Neuronal stem cell (in vitro differentiated cells): ENCODE data around the gene CFAP92.

Experiments used
- DNase-seq: peaks from one replicate; pipeline ENCODE4 v3.0.0-alpha.2; 2013; ENCODE audit warnings: low spot score
- H2AFZ ChIP-seq: one replicate; pipeline ENCODE4 v1.6.1; 2013; ENCODE audit warnings: mild to moderate bottlenecking, low read length, inconsistent platforms
- H2AK5ac ChIP-seq: 2 replicates; pipeline ENCODE4 v1.6.1; 2013; ENCODE audit warnings: low read depth, mild to moderate bottlenecking, inconsistent platforms, low read length, moderate library complexity, mixed read lengths
- H2BK120ac ChIP-seq: 2 replicates; pipeline ENCODE4 v1.6.1; 2013; ENCODE audit warnings: low read depth, mild to moderate bottlenecking, inconsistent platforms, low read length, moderate library complexity, mixed read lengths
- H2BK12ac ChIP-seq: one replicate; pipeline ENCODE4 v1.6.1; 2013; ENCODE audit warnings: low read length, inconsistent platforms
- H2BK15ac ChIP-seq: 2 replicates; pipeline ENCODE4 v1.6.1; 2013; ENCODE audit warnings: mild to moderate bottlenecking, low read length, inconsistent platforms, mixed read lengths
- H2BK5ac ChIP-seq: one replicate; pipeline ENCODE4 v1.6.1; 2013; ENCODE audit warnings: inconsistent platforms, mild to moderate bottlenecking, low read length, moderate library complexity
- H3K14ac ChIP-seq: one replicate; pipeline ENCODE4 v1.6.1; 2013; ENCODE audit warnings: low read length, inconsistent platforms
- H3K18ac ChIP-seq: 2 replicates; pipeline ENCODE4 v1.6.1; 2013; ENCODE audit warnings: low read length, inconsistent platforms
- H3K23ac ChIP-seq: 2 replicates; pipeline ENCODE4 v1.6.1; 2013; ENCODE audit warnings: low read depth, mild to moderate bottlenecking, mixed read lengths, low read length, inconsistent platforms; ENCODE audit not compliant: poor library complexity
- H3K27ac ChIP-seq: replicated peaks from 3 replicates; pipeline ENCODE4 v1.5.1; 2013; ENCODE audit warnings: low read length, inconsistent platforms
- H3K27me3 ChIP-seq, 3 experiments: 2 replicates each; pipeline ENCODE4 v1.6.1; 2013; ENCODE audit warnings: low read length in 3 of 3, mild to moderate bottlenecking in 2 of 3, inconsistent platforms in 1 of 3, low read depth in 1 of 3, mixed read lengths in 1 of 3, moderate library complexity in 1 of 3; ENCODE audit not compliant: control insufficient read depth in 3 of 3, insufficient read depth in 3 of 3
- H3K36me3 ChIP-seq, 2 donors: replicated peaks in 1 of 2; 2 replicates each; pipeline ENCODE4 v1.6.1; 2013; ENCODE audit warnings: low read length in 2 of 2; ENCODE audit not compliant: control insufficient read depth in 2 of 2, insufficient read depth in 2 of 2
- H3K4ac ChIP-seq: 2 replicates; pipeline ENCODE4 v1.6.1; 2013; ENCODE audit warnings: inconsistent platforms, mild to moderate bottlenecking, low read length, moderate library complexity
- H3K4me1 ChIP-seq, 2 donors: 1 replicate in 1 of 2; 2 replicates in 1 of 2; pipeline ENCODE4 v1.6.1; 2013; ENCODE audit warnings: low read length in 2 of 2, low read depth in 1 of 2; ENCODE audit not compliant: control insufficient read depth in 2 of 2, insufficient read depth in 1 of 2
- H3K4me2 ChIP-seq: one replicate; pipeline ENCODE4 v1.6.1; 2013; ENCODE audit warnings: mild to moderate bottlenecking, low read length, inconsistent platforms; ENCODE audit not compliant: insufficient read depth, poor library complexity, severe bottlenecking
- H3K4me3 ChIP-seq, 2 donors: 2 replicates each; pipeline ENCODE4 v1.5.1; 2013; ENCODE audit warnings: low read length in 2 of 2, mild to moderate bottlenecking in 2 of 2, inconsistent platforms in 1 of 2, moderate library complexity in 1 of 2
- H3K79me1 ChIP-seq: one replicate; pipeline ENCODE4 v1.6.1; 2013; ENCODE audit warnings: low read depth, mild to moderate bottlenecking, inconsistent platforms, low read length, moderate library complexity
- H3K9ac ChIP-seq: one replicate; pipeline ENCODE4 v1.6.1; 2013; ENCODE audit warnings: mild to moderate bottlenecking, low read depth, low read length, inconsistent platforms; ENCODE audit not compliant: poor library complexity
- H3K9me3 ChIP-seq, 2 donors: replicated peaks in 1 of 2; 2 replicates each; pipeline versions ENCODE3 to v1.6.1; 2013; ENCODE audit warnings: low read length in 2 of 2, mild to moderate bottlenecking in 2 of 2, inconsistent platforms in 1 of 2, low read depth in 1 of 2, mixed read lengths in 1 of 2, moderate library complexity in 1 of 2; ENCODE audit not compliant: control insufficient read depth in 2 of 2, insufficient read depth in 1 of 2
- H4K8ac ChIP-seq: one replicate; pipeline ENCODE4 v1.6.1; 2013; ENCODE audit warnings: low read depth, mild to moderate bottlenecking, inconsistent platforms, low read length, moderate library complexity
- H4K91ac ChIP-seq: one replicate; pipeline ENCODE4 v1.6.1; 2013; ENCODE audit warnings: low read length, low read depth, mild to moderate bottlenecking, inconsistent platforms; ENCODE audit not compliant: poor library complexity
- WGBS, 2 donors: extraction: QIAGEN DNeasy Blood & Tissue Kit; methylation state at CpG; one replicate each; pipeline ENCODE4 v1.1.7; 2013; ENCODE audit warnings: missing lambda C conversion rate in 2 of 2, mixed read lengths in 1 of 2; ENCODE audit not compliant: insufficient read length in 2 of 2, insufficient replicate concordance in 1 of 2; ENCODE audit errors: extremely low coverage in 2 of 2; 5-methylcytosine and 5-hydroxymethylcytosine counted together

Gene CFAP92

GRCh38 chr3:129025691-129026435 is 32.0 kb upstream of the CFAP92 start:
- H3K14ac ChIP-seq: no peak overlapping the region
- H3K27ac ChIP-seq: no peak overlapping the region
- H3K4me3 ChIP-seq: no peak overlapping the region
- peaks cover 0 to 2% of the 10 kb centered on the region in 2 donors for H3K4me1 ChIP-seq
- no peak overlapping the region for H3K4me2 ChIP-seq
- H3K79me1 ChIP-seq: no peaks in the 10 kb centered on the region
- H3K9me3 ChIP-seq: peaks cover 0 to 7% of the 10 kb centered on the region in 2 donors
- no peak overlapping the region for H3K4ac ChIP-seq
- H2BK120ac ChIP-seq: peak overlapping the region; percentile 69
- no peak for DNase-seq
- no CpG with 5 or more reads among the region's 8 CpGs for WGBS, 2 donors
- no peak overlapping the region for H3K23ac ChIP-seq
- peaks cover 0 to 50% of the 10 kb centered on the region in 2 donors for H3K36me3 ChIP-seq
- H2AFZ ChIP-seq: no peak overlapping the region
- no peak overlapping the region for H2BK15ac ChIP-seq
- H3K27me3 ChIP-seq: no peaks in the 10 kb centered on the region
- no peak overlapping the region for H4K91ac ChIP-seq
- no peak overlapping the region for H4K8ac ChIP-seq
- no peak overlapping the region for H2BK12ac ChIP-seq
- peak overlapping the region; percentile 12 for H3K18ac ChIP-seq
- H2AK5ac ChIP-seq: no peak overlapping the region
- H3K9ac ChIP-seq: no peak overlapping the region
- no peak overlapping the region for H2BK5ac ChIP-seq

DNA sequence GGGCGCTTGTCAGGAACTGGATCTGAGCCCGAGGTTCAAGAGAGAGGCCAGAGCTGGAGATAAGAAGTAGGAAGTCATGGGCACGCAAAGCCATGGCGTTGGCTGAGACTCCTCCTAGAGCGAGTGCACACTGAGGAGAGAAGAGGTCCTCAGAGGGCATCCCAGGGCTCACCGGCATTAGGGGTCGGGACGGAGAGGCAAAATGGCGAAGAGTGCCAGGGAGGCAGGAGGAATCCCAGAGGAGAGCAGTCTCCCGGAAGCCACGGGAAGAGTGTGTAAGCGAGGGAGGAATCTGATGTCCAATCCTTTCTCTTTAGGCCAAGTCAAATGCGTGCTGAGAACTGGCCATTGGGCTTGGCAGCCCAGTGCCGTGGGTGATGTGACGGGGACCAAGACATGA is 31.2 kb upstream of the CFAP92 start:
- Histone ChIP-seq H3K4me1 (peaks cover 0 to 2% of the 10 kb centered on the region in 2 donors), H2BK5ac (no peak overlapping the region), H3K36me3 (peaks cover 0 to 43% of the 10 kb centered on the region in 2 donors), H3K9me3 (peaks cover 0 to 7% of the 10 kb centered on the region in 2 donors), H3K27ac (no peak overlapping the region), H3K4me3 (no peak overlapping the region), H2BK120ac (peak overlapping the region; percentile 69), H4K91ac (no peak overlapping the region), H2BK15ac (no peak overlapping the region), H3K27me3 (no peaks in the 10 kb centered on the region), H3K4me2 (no peak overlapping the region), H3K4ac (no peak overlapping the region), H2AK5ac (no peak overlapping the region), H3K79me1 (no peaks in the 10 kb centered on the region), H4K8ac (no peak overlapping the region), H3K14ac (no peak overlapping the region), H3K23ac (no peak overlapping the region), H3K18ac (no peak overlapping the region), H2AFZ (no peak overlapping the region), H3K9ac (no peak overlapping the region), H2BK12ac (no peak overlapping the region)
- WGBS, 2 donors: no CpG with 5 or more reads among the region's 15 CpGs
- DNase-seq: no peak

GRCh38 chr3:129023909-129024308 is 30.0 kb upstream of the CFAP92 start:
- no peaks in the 10 kb centered on the region for H3K79me1 ChIP-seq
- H3K4me3 ChIP-seq: no peak overlapping the region
- no CpG with 5 or more reads among the region's 2 CpGs for WGBS, 2 donors
- H3K23ac ChIP-seq: no peak overlapping the region
- no peak overlapping the region for H2BK15ac ChIP-seq
- no peak overlapping the region for H3K4me2 ChIP-seq
- no peaks in the 10 kb centered on the region for H3K27me3 ChIP-seq
- no peak overlapping the region for H3K9ac ChIP-seq
- no peak overlapping the region for H2AFZ ChIP-seq
- no peak overlapping the region for H4K91ac ChIP-seq
- H3K4me1 ChIP-seq: peaks cover 0 to 2% of the 10 kb centered on the region in 2 donors
- no peak overlapping the region for H3K14ac ChIP-seq
- H3K27ac ChIP-seq: no peak overlapping the region
- peaks cover 0 to 7% of the 10 kb centered on the region in 2 donors for H3K9me3 ChIP-seq
- no peak overlapping the region for H4K8ac ChIP-seq
- peaks cover 0 to 44% of the 10 kb centered on the region in 2 donors for H3K36me3 ChIP-seq
- H2AK5ac ChIP-seq: no peak overlapping the region
- no peak overlapping the region for H2BK120ac ChIP-seq
- no peak overlapping the region for H2BK5ac ChIP-seq
- H2BK12ac ChIP-seq: no peak overlapping the region
- no peak overlapping the region for H3K4ac ChIP-seq
- H3K18ac ChIP-seq: no peak overlapping the region
- DNase-seq: no peak

DNA sequence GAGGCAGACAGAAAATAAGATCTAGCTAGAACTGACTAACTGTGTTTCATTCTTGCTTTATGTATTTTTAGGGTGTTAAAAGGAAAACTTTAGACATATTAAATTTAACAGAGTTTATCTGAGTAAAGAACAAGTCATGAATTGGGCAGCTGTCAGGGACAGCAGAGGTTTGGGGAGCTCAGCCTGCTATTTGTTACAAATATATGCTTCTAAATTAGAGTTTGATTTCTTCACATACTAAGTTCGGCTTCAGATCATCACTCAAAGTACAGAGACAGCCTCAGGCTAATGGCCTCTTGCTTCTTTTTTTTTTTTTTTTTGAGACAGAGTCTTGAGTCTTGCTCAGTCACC is 29.1 kb upstream of the CFAP92 start:
- H3K18ac ChIP-seq: no peak overlapping the region
- H3K4me3 ChIP-seq: no peak overlapping the region
- no peak overlapping the region for H2BK120ac ChIP-seq
- H3K36me3 ChIP-seq: peaks cover 0 to 51% of the 10 kb centered on the region in 2 donors
- no peak overlapping the region for H3K27ac ChIP-seq
- no CpG with 5 or more reads among the region's 1 CpG for WGBS, 2 donors
- H2AFZ ChIP-seq: no peak overlapping the region
- no peak overlapping the region for H3K23ac ChIP-seq
- no peak overlapping the region for H3K14ac ChIP-seq
- no peaks in the 10 kb centered on the region for H3K79me1 ChIP-seq
- H3K4me1 ChIP-seq: peaks cover 0 to 2% of the 10 kb centered on the region in 2 donors
- H2AK5ac ChIP-seq: no peak overlapping the region
- H3K4ac ChIP-seq: no peak overlapping the region
- H3K9ac ChIP-seq: no peak overlapping the region
- DNase-seq: no peak
- no peak overlapping the region for H2BK15ac ChIP-seq
- no peak overlapping the region for H2BK5ac ChIP-seq
- no peak overlapping the region for H4K91ac ChIP-seq
- H3K4me2 ChIP-seq: no peak overlapping the region
- H2BK12ac ChIP-seq: no peak overlapping the region
- no peak overlapping the region for H4K8ac ChIP-seq
- H3K27me3 ChIP-seq: no peaks in the 10 kb centered on the region
- H3K9me3 ChIP-seq: peaks cover 0 to 7% of the 10 kb centered on the region in 2 donors
